ENCODE data around the gene HLA-DOB.
"Not testable (repeated sequence)": the region's sequence is repeated elsewhere in the genome, so short reads cannot be mapped to it uniquely, and the experiment has no call there.

Gene HLA-DOB

GRCh38 chr6:32807020-32807580 is 9.7 kb downstream of the HLA-DOB start:
- DNase-seq, result no peak

- not testable (repeated sequence) for DNase-seq
Observed at GRCh38 chr6:32805404-32805803, 11.4 kb downstream of the HLA-DOB start.

GRCh38 chr6:32803416-32803815 is 13.4 kb downstream of the HLA-DOB start:
- no peak for DNase-seq

- no peak for DNase-seq
Observed at GRCh38 chr6:32799740-32800139, 17.1 kb downstream of the HLA-DOB start.

GRCh38 chr6:32799168-32799567 is 17.6 kb downstream of the HLA-DOB start:
- no peak for DNase-seq

GRCh38 chr6:32796848-32797776 is 19.7 kb downstream of the HLA-DOB start:
- peak; percentile 82 for DNase-seq

GRCh38 chr6:32794510-32794909 is 22.3 kb downstream of the HLA-DOB start:
- DNase-seq, result no peak

- DNase-seq, result no peak
Observed at GRCh38 chr6:32792901-32793435, 23.8 kb downstream of the HLA-DOB start.

GRCh38 chr6:32790306-32790705 is 26.5 kb downstream of the HLA-DOB start:
- DNase-seq, result no peak

- DNase-seq, result peak; percentile 28
Observed at GRCh38 chr6:32785781-32786533, 30.8 kb downstream of the HLA-DOB start.

- DNase-seq, result not testable (repeated sequence)
Observed at GRCh38 chr6:32782923-32783322, 33.9 kb downstream of the HLA-DOB start.

- DNase-seq, result no peak
Observed at GRCh38 chr6:32779036-32779435, 37.8 kb downstream of the HLA-DOB start.

GRCh38 chr6:32775071-32775470 is 41.7 kb downstream of the HLA-DOB start:
- DNase-seq, result no peak

- no peak for DNase-seq
Observed at GRCh38 chr6:32774426-32774825, 42.4 kb downstream of the HLA-DOB start.

- no peak for DNase-seq
Observed at GRCh38 chr6:32772656-32773055, 44.1 kb downstream of the HLA-DOB start.

- no peak for DNase-seq
Observed at GRCh38 chr6:32764048-32764447, 52.8 kb downstream of the HLA-DOB start.

GRCh38 chr6:32763421-32763820 is 53.4 kb downstream of the HLA-DOB start, which contains the start of gene HLA-DQB2:
Gene HLA-DQB2 (minus strand): TSS chr6:32763532. CDS start chr6:32763470, 62 bp downstream.
- no peak for DNase-seq
